Bone marrow (tissue), 2 donors: ENCODE measurements around the gene CARHSP1.
A peak's percentile ranks its signal among the peaks of the same experiment; 100 is the strongest.
"Not testable (repeated sequence)": the region's sequence is repeated elsewhere in the genome, so short reads cannot be mapped to it uniquely, and the experiment has no call there.

Experiments
- DNase-seq, 2 donors: peaks; one replicate each; lab custom pipeline; 2025; lab: John Stamatoyannopoulos, UW

The CARHSP1 gene

DNA sequence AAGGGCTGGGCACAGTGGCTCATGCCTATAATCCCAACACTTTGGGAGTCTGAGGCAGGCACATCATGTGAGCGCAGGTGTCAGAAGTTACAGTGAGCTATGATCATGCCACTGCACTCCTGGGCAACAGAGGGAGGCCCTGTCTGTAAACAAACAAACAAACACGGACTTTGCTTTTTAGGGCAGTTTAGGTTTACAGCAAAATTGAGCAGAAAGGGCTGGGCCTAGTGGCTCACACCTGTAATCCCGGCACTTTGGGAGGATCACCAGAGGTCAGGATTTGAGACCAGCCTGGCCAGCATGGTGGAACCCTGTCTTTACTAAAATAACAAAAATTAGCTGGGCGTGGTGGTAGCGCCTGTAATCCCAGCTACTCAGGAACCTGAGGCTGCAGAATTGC lies 3.3 kb upstream of the CARHSP1 start:
- no peak for DNase-seq

GRCh38 chr16:8869988-8870241 lies 1.1 kb upstream of the CARHSP1 start:
- not testable (repeated sequence) for DNase-seq

- no peak for DNase-seq
Observed at GRCh38 chr16:8869212-8869987, 594 bp upstream of the CARHSP1 start.

GRCh38 chr16:8867932-8868415 lies 832 bp downstream of the CARHSP1 start:
- no peak for DNase-seq

- DNase-seq: peak in 1 of 2 donors; percentile 27
Observed at GRCh38 chr16:8867216-8867931, 1.4 kb downstream of the CARHSP1 start.

GRCh38 chr16:8866884-8867215 lies 2.0 kb downstream of the CARHSP1 start:
- no peak for DNase-seq

DNA sequence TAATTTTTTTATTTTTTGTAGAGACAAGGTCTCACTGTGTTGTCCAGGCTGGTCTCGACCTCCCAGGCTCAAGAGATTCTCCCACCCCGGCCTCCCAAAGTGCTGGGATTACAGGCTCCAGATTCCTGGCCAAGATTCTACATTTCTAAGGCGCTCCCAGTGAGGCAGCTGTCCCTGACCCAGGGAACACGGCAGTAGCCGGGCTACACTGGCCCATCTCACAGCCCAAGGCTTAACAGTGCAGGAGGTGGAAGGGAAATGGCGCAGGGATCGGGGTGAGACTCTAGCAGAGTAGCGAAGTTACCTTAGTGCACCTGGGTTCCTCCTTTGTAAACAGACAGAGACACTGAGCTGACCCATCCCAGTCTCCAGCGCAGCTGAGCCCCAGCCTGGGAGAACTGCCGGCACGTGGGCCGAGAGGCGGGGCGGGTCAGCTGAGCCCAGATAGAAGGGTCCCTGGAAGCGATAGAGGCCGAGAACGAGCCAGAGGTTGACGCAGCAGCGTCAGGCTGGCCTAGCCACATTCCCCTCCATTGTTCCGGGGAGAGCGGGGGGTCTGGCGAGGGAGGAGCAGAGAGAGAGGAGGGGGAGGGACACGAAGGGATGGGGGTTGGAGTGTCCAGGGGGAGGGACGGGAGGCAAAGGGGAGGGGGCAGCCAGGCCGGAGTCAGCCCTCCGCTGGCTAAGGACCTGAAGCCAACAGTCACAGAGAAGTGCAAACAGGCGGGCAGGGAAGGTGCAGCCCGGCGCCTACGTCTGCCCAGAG lies 2.5 kb downstream of the CARHSP1 start:
- DNase-seq: no peak

DNA sequence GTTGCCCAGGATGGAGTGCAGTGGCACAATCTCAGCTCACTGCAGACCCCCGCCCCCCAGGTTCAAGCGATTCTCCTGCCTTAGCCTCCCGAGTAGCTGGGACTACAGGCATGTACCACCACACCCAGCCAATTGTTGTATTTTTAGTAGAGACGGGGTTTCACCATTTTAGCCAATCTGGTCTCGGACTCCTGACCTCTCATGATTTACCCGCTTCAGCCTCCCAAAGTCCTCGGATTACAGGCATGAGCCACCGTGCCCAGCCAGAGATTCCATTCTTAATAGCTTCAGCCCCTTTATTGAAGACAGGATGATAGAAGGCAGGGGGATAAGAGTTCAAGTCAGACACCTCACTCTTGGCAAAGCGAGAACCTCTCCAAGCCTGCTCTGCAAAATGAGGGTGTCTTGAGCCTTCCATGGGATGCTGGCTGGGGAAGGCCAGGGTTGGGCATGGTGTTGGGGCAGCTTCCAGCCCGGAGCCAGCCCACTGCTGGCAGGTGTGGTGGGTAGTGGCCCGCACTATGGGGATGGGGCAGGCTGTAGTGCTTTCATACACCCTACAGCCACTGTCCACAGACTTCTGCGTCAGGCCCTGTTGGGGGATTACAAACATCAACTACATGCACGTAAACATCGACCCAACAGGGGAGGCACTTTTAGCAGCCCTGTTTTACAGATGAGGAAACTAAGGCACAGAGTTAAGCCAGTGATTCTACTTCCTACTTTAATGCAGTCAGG lies 3.5 kb downstream of the CARHSP1 start:
- DNase-seq: no peak

GRCh38 chr16:8864480-8865110 lies 4.2 kb downstream of the CARHSP1 start:
- DNase-seq: no peak

- no peak for DNase-seq
Observed at GRCh38 chr16:8863594-8864424, 5.0 kb downstream of the CARHSP1 start.

GRCh38 chr16:8862309-8863130 lies 6.3 kb downstream of the CARHSP1 start:
- no peak for DNase-seq

DNA sequence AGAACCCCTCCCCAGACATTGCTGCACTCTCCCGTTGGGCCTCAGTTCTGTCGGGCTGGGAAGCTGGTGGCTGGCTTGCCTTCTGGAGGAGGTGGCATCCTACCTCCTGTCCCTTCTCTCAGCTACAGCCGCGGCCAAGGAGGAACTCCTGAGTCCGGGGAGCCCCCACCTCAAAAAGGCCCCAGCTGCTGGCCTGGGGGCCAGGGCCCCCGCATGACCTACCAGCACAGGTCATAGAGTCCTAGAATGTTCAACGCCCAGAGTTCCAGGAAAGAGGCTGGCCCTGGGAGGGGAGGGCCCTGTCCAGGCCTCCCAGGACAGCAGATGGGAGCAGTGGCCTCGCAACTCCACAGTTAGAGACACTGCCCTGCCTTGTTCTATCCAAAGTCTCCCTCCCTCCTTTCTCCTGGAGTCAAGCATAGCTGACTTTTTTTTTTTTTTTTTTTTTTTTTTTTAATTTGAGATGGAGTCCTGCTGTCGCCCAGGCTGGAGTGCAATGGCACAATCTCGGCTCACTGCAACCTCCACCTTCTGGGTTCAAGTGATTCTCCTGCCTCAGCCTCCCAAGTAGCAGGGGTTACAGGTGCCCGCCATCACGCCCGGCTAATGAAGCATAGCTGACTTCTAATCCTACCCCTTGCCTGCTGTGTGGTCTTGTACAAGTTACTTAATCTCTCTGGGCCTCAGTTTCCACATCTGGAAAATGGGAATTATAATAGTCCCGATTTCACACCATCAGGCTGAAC lies 7.1 kb downstream of the CARHSP1 start:
- no peak for DNase-seq

DNA sequence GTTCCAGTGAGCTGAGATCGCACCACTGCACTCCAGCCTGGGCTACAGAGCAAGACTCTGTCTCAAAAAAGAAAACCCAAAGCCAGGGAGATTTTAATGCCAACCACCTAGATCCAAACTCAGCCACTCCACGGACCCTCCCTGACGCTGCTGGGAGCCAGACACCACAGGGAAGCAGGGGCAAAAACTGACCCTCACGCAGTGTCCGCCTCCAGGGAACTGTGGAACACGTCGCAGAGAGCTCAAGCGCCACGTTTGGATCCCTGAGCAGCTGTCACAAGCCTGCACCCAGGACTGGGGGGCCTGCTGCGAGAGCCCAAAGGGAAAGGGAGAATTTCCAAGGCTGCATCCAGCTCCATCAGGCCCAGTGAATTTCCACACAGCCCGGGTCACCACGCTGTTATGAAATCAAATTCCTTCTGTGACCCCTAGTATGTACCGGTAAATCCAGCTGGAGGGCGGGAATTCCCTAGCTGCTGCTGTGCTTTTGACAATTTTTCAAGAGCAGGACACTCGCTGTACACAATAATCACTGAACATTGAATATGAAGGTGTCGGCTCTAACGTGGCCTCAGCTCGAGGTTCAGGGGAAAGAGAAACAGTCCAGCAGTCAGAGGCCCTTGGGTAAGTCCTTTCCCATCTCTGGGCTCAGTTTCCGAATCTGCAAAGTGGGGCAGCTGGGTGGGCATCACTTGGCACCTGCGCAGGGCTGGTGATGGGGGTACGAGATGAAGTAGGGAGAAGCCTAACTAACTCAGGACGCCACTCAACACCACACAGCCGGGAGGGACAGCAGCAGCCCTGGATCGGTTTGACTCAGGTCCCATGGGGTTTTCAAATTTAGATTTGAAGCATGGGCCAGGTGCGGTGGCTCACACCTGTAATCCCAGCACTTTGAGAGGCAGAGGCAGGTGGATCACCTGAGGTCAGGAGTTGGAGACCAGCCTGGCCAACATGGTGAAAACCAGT lies 8.6 kb downstream of the CARHSP1 start:
- no peak for DNase-seq

GRCh38 chr16:8858994-8859912 lies 9.6 kb downstream of the CARHSP1 start:
- DNase-seq: no peak

DNA sequence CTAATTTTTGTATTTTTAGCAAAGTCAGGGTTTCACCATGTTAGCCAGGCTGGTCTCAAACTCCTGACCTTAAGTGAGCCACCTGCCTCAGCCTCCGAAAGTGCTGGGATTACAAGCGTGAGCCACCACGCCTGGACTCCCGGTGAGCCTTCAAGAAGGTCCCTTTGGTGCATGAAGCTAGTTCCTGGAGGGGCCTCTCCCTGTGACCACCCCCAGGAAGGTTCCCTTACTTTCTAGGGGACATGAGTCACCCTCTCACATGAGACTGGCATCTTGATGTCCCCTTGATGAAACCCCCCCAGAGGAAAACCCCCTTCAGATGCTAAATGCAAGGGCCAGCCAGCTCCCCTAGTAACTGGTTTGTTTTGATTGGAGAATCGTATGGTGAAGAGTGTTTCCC lies 12.8 kb downstream of the CARHSP1 start:
- DNase-seq: no peak

DNA sequence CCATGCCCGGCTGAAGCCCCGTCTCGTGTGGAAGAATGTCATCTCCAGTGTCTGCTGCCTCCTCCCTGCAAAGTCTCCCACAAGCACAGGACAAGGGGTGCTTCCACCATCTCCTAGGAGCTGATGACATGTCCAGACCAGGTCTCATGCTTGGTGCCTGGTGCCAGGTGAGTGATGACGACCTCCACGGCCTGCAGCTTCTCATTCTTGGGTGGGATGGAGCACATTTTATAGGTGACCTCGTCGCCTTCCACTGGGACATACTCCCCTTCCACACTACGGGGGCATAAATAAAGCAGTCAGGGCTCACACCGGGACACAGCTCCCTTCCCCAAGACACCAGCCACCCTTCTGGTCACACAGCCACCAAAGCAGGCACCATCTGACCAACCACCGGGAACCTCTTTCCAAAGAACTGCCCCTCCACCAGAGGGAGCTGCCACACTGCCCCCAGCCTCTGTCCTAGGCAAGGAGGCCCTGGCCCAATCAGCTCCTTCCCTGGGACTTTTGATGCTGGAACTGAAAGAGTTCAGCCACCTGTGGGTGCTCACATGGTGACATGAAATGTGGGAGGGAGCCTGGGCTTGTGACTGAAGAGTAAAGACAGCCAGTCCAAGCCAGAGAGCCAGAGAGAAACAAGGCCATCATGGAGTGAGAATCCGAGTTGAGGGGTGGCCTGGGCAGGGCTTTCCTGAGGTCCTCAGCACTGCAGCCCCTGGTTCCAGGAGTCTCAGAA lies 13.6 kb downstream of the CARHSP1 start:
- DNase-seq: no peak
